RKO (cell line): ENCODE results near the gene ZNF160.
"Not testable (repeated sequence)": the region's sequence is repeated elsewhere in the genome, so short reads cannot be mapped to it uniquely, and the experiment has no call there.

Source experiments
- DNase-seq: peaks from one replicate; pipeline ENCODE4 v3.0.0-alpha.2; 2016; ENCODE audit warnings: low spot score

The ZNF160 gene

GRCh38 chr19:53091413-53092254 is 11.6 kb downstream of the ZNF160 start:
- DNase-seq = no peak

GRCh38 chr19:53088091-53088490 is 15.1 kb downstream of the ZNF160 start:
- DNase-seq = no peak

- DNase-seq = no peak
Measured at GRCh38 chr19:53086949-53087348, 16.3 kb downstream of the ZNF160 start.

GRCh38 chr19:53085496-53085895 is 17.7 kb downstream of the ZNF160 start:
- no peak for DNase-seq

GRCh38 chr19:53082929-53083328 is 20.3 kb downstream of the ZNF160 start:
- DNase-seq = no peak

- DNase-seq = no peak
Measured at GRCh38 chr19:53079313-53079924, 23.8 kb downstream of the ZNF160 start.

- no peak for DNase-seq
Measured at GRCh38 chr19:53078668-53079067, 24.6 kb downstream of the ZNF160 start.

- DNase-seq = peak; percentile 14
Measured at GRCh38 chr19:53076984-53077383, 26.2 kb downstream of the ZNF160 start.

GRCh38 chr19:53068834-53069233 is 34.4 kb downstream of the ZNF160 start:
- DNase-seq = no peak

- DNase-seq = no peak
Measured at GRCh38 chr19:53068199-53068598, 35.0 kb downstream of the ZNF160 start.

GRCh38 chr19:53057904-53058580 is 45.2 kb downstream of the ZNF160 start:
- no peak for DNase-seq

GRCh38 chr19:53055117-53055516 is 48.1 kb downstream of the ZNF160 start:
- peak; percentile 7 for DNase-seq

- DNase-seq = no peak
Measured at GRCh38 chr19:53047379-53047778, 55.8 kb downstream of the ZNF160 start.

GRCh38 chr19:53045536-53045935 is 57.7 kb downstream of the ZNF160 start:
- no peak for DNase-seq

GRCh38 chr19:53041366-53041765 is 61.9 kb downstream of the ZNF160 start:
- no peak for DNase-seq

GRCh38 chr19:53037101-53038097 is 65.8 kb downstream of the ZNF160 start:
- DNase-seq = no peak

- no peak for DNase-seq
Measured at GRCh38 chr19:53034948-53035675, 68.1 kb downstream of the ZNF160 start.

GRCh38 chr19:53034054-53034453 is 69.2 kb downstream of the ZNF160 start:
- no peak for DNase-seq

- not testable (repeated sequence) for DNase-seq
Measured at GRCh38 chr19:53028306-53028705, 74.9 kb downstream of the ZNF160 start.

- DNase-seq = no peak
Measured at GRCh38 chr19:53019684-53020083, 83.5 kb downstream of the ZNF160 start.
